Lung (tissue), 12 donors: Measurements from ENCODE around the gene CKB. TPM values are rescaled to one million over a fixed set of nuclear protein-coding genes. Genes with fewer than 3 reads are reported as not detected.
A peak's percentile ranks its signal among the peaks of the same experiment; 100 is the strongest.

Experiments used
- ATAC-seq: fragments of 200-7000 bp; cut with Tn5 transposase; one replicate; pipeline ENCODE4 v1.9.1; 2020; ENCODE audit warnings: moderate number of reproducible peaks; ENCODE audit not compliant: insufficient read depth, low FRiP score
- DNase-seq, 3 donors: peaks; one replicate each; pipeline ENCODE4 v3.0.0-alpha.2; 2013 to 2017
- H3K27ac ChIP-seq, 2 donors: one replicate each; pipeline ENCODE4 v1.5.1; 2013; ENCODE audit warnings: mild to moderate bottlenecking in 2 of 2, moderate library complexity in 2 of 2, control low read depth in 1 of 2, inconsistent platforms in 1 of 2, low read depth in 1 of 2, low read length in 1 of 2
- H3K27me3 ChIP-seq, 3 donors: one replicate each; pipeline ENCODE4 v1.5.1; 2013; ENCODE audit warnings: low read length in 2 of 3; ENCODE audit not compliant: control insufficient read depth in 3 of 3, insufficient read depth in 3 of 3
- H3K36me3 ChIP-seq, 4 donors: one replicate each; pipeline ENCODE4 v1.5.1; 2013; ENCODE audit warnings: low read length in 4 of 4, mild to moderate bottlenecking in 1 of 4, moderate library complexity in 1 of 4; ENCODE audit not compliant: control insufficient read depth in 4 of 4, insufficient read depth in 4 of 4
- H3K4me1 ChIP-seq, 5 donors: one replicate each; pipeline ENCODE4 v1.5.1; 2013; ENCODE audit warnings: low read length in 5 of 5, mild to moderate bottlenecking in 2 of 5, moderate library complexity in 1 of 5; ENCODE audit not compliant: control insufficient read depth in 5 of 5, insufficient read depth in 5 of 5
- H3K4me3 ChIP-seq: one replicate; pipeline ENCODE4 v1.5.1; 2013; ENCODE audit warnings: mild to moderate bottlenecking, control low read depth, moderate library complexity
- H3K9ac ChIP-seq, 2 donors: one replicate each; pipeline ENCODE4 v1.5.1; 2013; ENCODE audit warnings: low read length in 2 of 2, control low read depth in 1 of 2; ENCODE audit not compliant: insufficient read depth in 1 of 2
- H3K9me3 ChIP-seq, 4 donors: one replicate each; pipeline ENCODE4 v1.5.1; 2013; ENCODE audit warnings: low read length in 3 of 4, mild to moderate bottlenecking in 1 of 4, moderate library complexity in 1 of 4; ENCODE audit not compliant: control insufficient read depth in 4 of 4, insufficient read depth in 3 of 4
- CTCF ChIP-seq: IDR thresholded peaks from 2 replicates; pipeline ENCODE4 v1.5.1; 2012; ENCODE audit warnings: mild to moderate bottlenecking; ENCODE audit errors: control extremely low read depth, extremely low read depth
- WGBS, 2 donors: extraction: QIAGEN DNeasy Blood & Tissue Kit; methylation state at CpG; one replicate each; pipeline ENCODE4 v1.1.7; 2013; 5-methylcytosine and 5-hydroxymethylcytosine counted together
- polyA plus RNA-seq, 2 donors: library from polyadenylated mRNA; stranded (reverse); fragments of 200-250 nt; gene quantifications; one replicate each; pipeline ENCODE4 v1.2.1, GENCODE V29; 2013
- total RNA-seq, 2 donors: library from RNA; depleted of rRNA in 1 of 2; stranded (reverse); fragments of >200 nt in 1 of 2; gene quantifications; one replicate each; pipeline ENCODE4 v1.2.1, GENCODE V29; 2014 to 2021
- donor health status: control.
- donor health status: control.
- donor health status: Bipolar disorder and iron deficiency.
- donor health status: healthy.
- donor health status: DM: yes; HTN: yes; CAD: no.

Gene CKB
- total and polyA plus RNA-seq, 4 donors = 111 to 356 (median 277) TPM

GRCh38 chr14:103531421-103532215 lies 9.0 kb upstream of the CKB start:
- H3K4me3 ChIP-seq = no peak overlapping the region
- TF ChIP-seq CTCF = no peak
- H3K9me3 ChIP-seq = no peaks in the 10 kb centered on the region
- peaks cover 0 to 48% (median 4%) of the 10 kb centered on the region in 4 donors for H3K36me3 ChIP-seq
- H3K4me1 ChIP-seq = peaks cover 0 to 22% (median 10%) of the 10 kb centered on the region in 5 donors
- 86 to 92% methylated on average over 15 of the region's 15 CpGs for WGBS, 2 donors
- no peak for ATAC-seq
- peak overlapping the region in 1 of 2 donors; percentile 8 for H3K27ac ChIP-seq
- no peak overlapping the region for H3K9ac ChIP-seq
- DNase-seq = no peak
- H3K27me3 ChIP-seq = no peaks in the 10 kb centered on the region

- H3K4me1 ChIP-seq = peaks cover 0 to 27% (median 10%) of the 10 kb centered on the region in 5 donors
Observed at GRCh38 chr14:103530831-103531230, 8.2 kb upstream of the CKB start.

GRCh38 chr14:103530390-103530789 lies 7.8 kb upstream of the CKB start:
- Histone ChIP-seq H3K36me3 (peaks cover 0 to 41% (median 4%) of the 10 kb centered on the region in 4 donors), H3K9ac (no peak overlapping the region), H3K27ac (no peak overlapping the region), H3K27me3 (no peaks in the 10 kb centered on the region), H3K9me3 (no peaks in the 10 kb centered on the region), H3K4me1 (peaks cover 0 to 30% (median 11%) of the 10 kb centered on the region in 5 donors), H3K4me3 (no peak overlapping the region)
- no peak for TF ChIP-seq CTCF
- DNase-seq = peak in 1 of 3 donors; percentile 56
- WGBS, 2 donors = 69 to 85% methylated on average over 6 to 7 of the region's 7 CpGs
- ATAC-seq = no peak

More at GRCh38 chr14:103530831-103531230, 8.2 kb upstream of the CKB start:
- Histone ChIP-seq H3K36me3 (peaks cover 0 to 44% (median 4%) of the 10 kb centered on the region in 4 donors), H3K27me3 (no peaks in the 10 kb centered on the region), H3K9me3 (no peaks in the 10 kb centered on the region), H3K27ac (no peak overlapping the region), H3K9ac (no peak overlapping the region), H3K4me3 (no peak overlapping the region)
- WGBS, 2 donors = 92% methylated on average over 11 of the region's 11 CpGs
- ATAC-seq = no peak
- TF ChIP-seq CTCF = no peak
- DNase-seq = no peak
